H9 (cell line): ENCODE data around the gene POFUT1. TPM values are rescaled to one million over a fixed set of nuclear protein-coding genes. Genes with fewer than 3 reads are reported as not detected.

ENCODE experiments used
- DNase-seq: peaks from one replicate; pipeline ENCODE4 v3.0.0-alpha.2; 2017
- H2AFZ ChIP-seq: one replicate; pipeline ENCODE4 v1.6.1; 2013; ENCODE audit warnings: mild to moderate bottlenecking, low read length, control low read depth, moderate library complexity
- H2AK5ac ChIP-seq: 2 replicates; pipeline ENCODE4 v1.6.1; 2013; ENCODE audit warnings: low read length, control low read depth, mixed read lengths; ENCODE audit not compliant: insufficient read length
- H2BK120ac ChIP-seq: one replicate; pipeline ENCODE4 v1.6.1; 2013; ENCODE audit warnings: low read depth, mild to moderate bottlenecking, low read length, control low read depth, inconsistent platforms; ENCODE audit not compliant: poor library complexity, severe bottlenecking
- H2BK12ac ChIP-seq: 2 replicates; pipeline ENCODE4 v1.6.1; 2013; ENCODE audit warnings: low read length, control low read depth, mixed read lengths, low read depth; ENCODE audit not compliant: insufficient read length
- H2BK15ac ChIP-seq: 2 replicates; pipeline ENCODE4 v1.6.1; 2013; ENCODE audit warnings: low read depth, low read length, control low read depth
- H2BK20ac ChIP-seq: one replicate; pipeline ENCODE4 v1.6.1; 2013; ENCODE audit warnings: low read depth, mild to moderate bottlenecking, low read length, control low read depth, inconsistent platforms; ENCODE audit not compliant: poor library complexity, severe bottlenecking
- H2BK5ac ChIP-seq: 2 replicates; pipeline ENCODE4 v1.6.1; 2013; ENCODE audit warnings: low read length, control low read depth, mixed read lengths; ENCODE audit not compliant: insufficient read length
- H3K14ac ChIP-seq: 2 replicates; pipeline ENCODE4 v1.6.1; 2013; ENCODE audit warnings: low read length, control low read depth; ENCODE audit not compliant: insufficient read depth
- H3K18ac ChIP-seq: 2 replicates; pipeline ENCODE4 v1.6.1; 2013; ENCODE audit warnings: low read depth, mild to moderate bottlenecking, mixed read lengths, low read length, control low read depth; ENCODE audit not compliant: insufficient read length
- H3K23ac ChIP-seq: 2 replicates; pipeline ENCODE4 v1.6.1; 2013; ENCODE audit warnings: low read length, control low read depth, mixed read lengths, low read depth; ENCODE audit not compliant: insufficient read length
- H3K23me2 ChIP-seq: 2 replicates; pipeline ENCODE4 v1.6.1; 2013; ENCODE audit warnings: low read depth, mild to moderate bottlenecking, mixed read lengths, low read length, control low read depth; ENCODE audit not compliant: insufficient read length, poor library complexity, severe bottlenecking
- H3K27ac ChIP-seq: 2 replicates; pipeline ENCODE4 v1.5.1; 2013; ENCODE audit warnings: low read length, control low read depth, mixed read lengths, low read depth; ENCODE audit not compliant: insufficient read length
- H3K27me3 ChIP-seq: 2 replicates; pipeline ENCODE4 v1.6.1; 2013; ENCODE audit warnings: low read length, control low read depth, inconsistent platforms; ENCODE audit not compliant: insufficient read depth
- H3K4ac ChIP-seq: 2 replicates; pipeline ENCODE4 v1.6.1; 2013; ENCODE audit warnings: low read depth, mild to moderate bottlenecking, control low read depth, inconsistent platforms, low read length, moderate library complexity
- H3K4me1 ChIP-seq: 2 replicates; pipeline ENCODE4 v1.6.1; 2013; ENCODE audit warnings: low read length, control low read depth, inconsistent platforms; ENCODE audit not compliant: insufficient read depth
- H3K4me2 ChIP-seq: 2 replicates; pipeline ENCODE4 v1.6.1; 2013; ENCODE audit warnings: low read length, control low read depth, mixed read lengths; ENCODE audit not compliant: insufficient read length, insufficient read depth
- H3K56ac ChIP-seq: 2 replicates; pipeline ENCODE4 v1.6.1; 2013; ENCODE audit warnings: low read depth, mild to moderate bottlenecking, mixed read lengths, low read length, control low read depth; ENCODE audit not compliant: insufficient read length
- H3K79me1 ChIP-seq: 2 replicates; pipeline ENCODE4 v1.6.1; 2013; ENCODE audit warnings: low read depth, mild to moderate bottlenecking, moderate library complexity, low read length, control low read depth, inconsistent platforms; ENCODE audit not compliant: insufficient read depth, poor library complexity, severe bottlenecking
- H3K79me2 ChIP-seq: 2 replicates; pipeline ENCODE4 v1.6.1; 2013; ENCODE audit warnings: low read length, control low read depth, inconsistent platforms; ENCODE audit not compliant: insufficient read depth
- H3K9ac ChIP-seq: 2 replicates; pipeline ENCODE4 v1.6.1; 2013; ENCODE audit warnings: low read length, control low read depth, mixed read lengths; ENCODE audit not compliant: insufficient read length; ENCODE audit errors: extremely low read depth
- H3K9me3 ChIP-seq: one replicate; pipeline ENCODE4 v1.6.1; 2013; ENCODE audit warnings: low read depth, low read length, inconsistent platforms; ENCODE audit not compliant: control insufficient read depth
- H3T11ph ChIP-seq: one replicate; pipeline ENCODE4 v1.6.1; 2013; ENCODE audit warnings: mild to moderate bottlenecking, low read length, control low read depth, inconsistent platforms
- H4K20me1 ChIP-seq: one replicate; pipeline ENCODE4 v1.6.1; 2013; ENCODE audit not compliant: control insufficient read depth, insufficient read length, insufficient read depth
- H4K5ac ChIP-seq: 2 replicates; pipeline ENCODE4 v1.6.1; 2013; ENCODE audit warnings: low read depth, mild to moderate bottlenecking, mixed read lengths, low read length, control low read depth; ENCODE audit not compliant: insufficient read length
- H4K8ac ChIP-seq: replicated peaks from 2 replicates; pipeline ENCODE4 v1.6.1; 2013; ENCODE audit warnings: low read length, control low read depth, mixed read lengths, low read depth; ENCODE audit not compliant: insufficient read length
- H4K91ac ChIP-seq: 2 replicates; pipeline ENCODE4 v1.6.1; 2013; ENCODE audit warnings: low read depth, mild to moderate bottlenecking, moderate library complexity, mixed read lengths, low read length, control low read depth; ENCODE audit not compliant: insufficient read length
- H3K27ac Mint-ChIP-seq, 3 experiments: 2 replicates in 2 of 3; 3 replicates in 1 of 3; pipeline ENCODE4 v1.8.0; 2020 to 2021; ENCODE audit warnings: mixed read lengths in 3 of 3, mild to moderate bottlenecking in 1 of 3, moderate library complexity in 1 of 3
- H3K27me3 Mint-ChIP-seq: 2 replicates; pipeline ENCODE4 v1.8.0; 2021; ENCODE audit warnings: low read depth, mild to moderate bottlenecking, moderate library complexity, mixed read lengths
- H3K36me3 Mint-ChIP-seq, 3 experiments: 2 replicates in 2 of 3; 3 replicates in 1 of 3; pipeline ENCODE4 v1.8.0; 2020 to 2021; ENCODE audit warnings: low read depth in 3 of 3, mixed read lengths in 3 of 3; ENCODE audit not compliant: insufficient read depth in 1 of 3
- H3K4me1 Mint-ChIP-seq, 2 experiments: 2 replicates each; pipeline ENCODE4 v1.8.0; 2020; ENCODE audit warnings: mixed read lengths in 2 of 2
- H3K4me3 Mint-ChIP-seq, 2 experiments: 2 replicates in 1 of 2; 3 replicates in 1 of 2; pipeline ENCODE4 v1.8.0; 2020 to 2021; ENCODE audit warnings: mild to moderate bottlenecking in 2 of 2, mixed read lengths in 2 of 2, moderate library complexity in 1 of 2
- H3K9me3 Mint-ChIP-seq, 2 experiments: 2 replicates in 1 of 2; 3 replicates in 1 of 2; pipeline ENCODE4 v1.8.0; 2020; ENCODE audit warnings: mild to moderate bottlenecking in 2 of 2, mixed read lengths in 2 of 2, moderate library complexity in 1 of 2
- WGBS: extraction: QIAGEN DNeasy Blood & Tissue Kit; methylation state at CpG from one replicate; pipeline ENCODE4 v1.1.7; 2013; ENCODE audit warnings: missing lambda C conversion rate, low lambda C conversion rate, mixed read lengths; ENCODE audit not compliant: insufficient read length; ENCODE audit errors: extremely low coverage; 5-methylcytosine and 5-hydroxymethylcytosine counted together
- total RNA-seq: library from RNA; stranded (reverse); gene quantifications from 2 replicates; pipeline ENCODE4 v1.2.1, GENCODE V29; 2021
- TF ChIP-seq, protein P1 (sequence below): fragments of 200-600 bp; sonication (generic); conservative IDR thresholded peaks from 3 replicates; pipeline ENCODE4 v1.8.0; 2021; ENCODE audit warnings: antibody characterized with exemption, mild to moderate bottlenecking

Gene POFUT1
- total RNA-seq, 1 experiment from 2014 or later, result 41.2 TPM

DNA sequence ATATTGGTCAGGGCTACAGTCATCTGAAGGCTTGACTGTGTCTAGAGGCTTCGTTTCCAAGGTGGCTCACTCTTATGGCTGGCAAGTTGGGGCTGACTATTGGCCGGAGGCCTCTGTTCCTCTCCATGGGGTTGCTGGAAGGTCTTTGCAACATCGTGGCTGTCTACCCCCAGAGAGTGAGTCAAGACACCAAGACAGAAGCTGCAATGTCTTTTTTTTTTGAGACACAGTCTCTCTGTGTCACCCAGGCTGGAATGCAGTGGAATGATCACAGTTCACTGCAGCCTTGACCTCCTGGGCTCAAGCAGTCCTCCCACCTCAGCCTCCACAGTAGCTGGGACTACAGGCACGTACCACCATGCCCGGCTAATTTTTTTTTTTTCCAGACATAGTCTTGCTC, 40.4 kb downstream of the POFUT1 start:
- no peaks in the 10 kb centered on the region for H4K20me1 ChIP-seq
- H3K27ac ChIP-seq, result no peak overlapping the region
- H2BK120ac ChIP-seq, result no peak overlapping the region
- Mint-ChIP-seq H3K4me3 (no peak overlapping the region), H3K27ac (no peak overlapping the region; a peak in 1 of 7 replicates), H3K27me3 (peaks cover 14% of the 10 kb centered on the region), H3K4me1 (no peaks in the 10 kb centered on the region; a peak in 1 of 4 replicates), H3K36me3 (no peaks in the 10 kb centered on the region), H3K9me3 (no peaks in the 10 kb centered on the region)
- no peaks in the 10 kb centered on the region for H3K79me1 ChIP-seq
- no peak overlapping the region for H2BK15ac ChIP-seq
- H3K4ac ChIP-seq, result no peak overlapping the region
- no peak overlapping the region for H3K14ac ChIP-seq
- H3K23ac ChIP-seq, result no peak overlapping the region
- no peak for DNase-seq
- no peak overlapping the region for H2AFZ ChIP-seq
- no peak overlapping the region for H3K18ac ChIP-seq
- H4K8ac ChIP-seq, result no peak overlapping the region
- H2BK20ac ChIP-seq, result no peak overlapping the region
- no peak overlapping the region for H2BK12ac ChIP-seq
- H3T11ph ChIP-seq, result no peak overlapping the region
- H3K4me1 ChIP-seq, result no peaks in the 10 kb centered on the region
- no peak overlapping the region for H3K4me2 ChIP-seq
- no peaks in the 10 kb centered on the region for H3K79me2 ChIP-seq
- H4K5ac ChIP-seq, result no peak overlapping the region
- H2BK5ac ChIP-seq, result no peak overlapping the region
- no peak overlapping the region for H3K9ac ChIP-seq
- no peak overlapping the region for H4K91ac ChIP-seq
- WGBS, result no CpG with 5 or more reads among the region's 5 CpGs
- H2AK5ac ChIP-seq, result no peak overlapping the region
- H3K9me3 ChIP-seq, result no peaks in the 10 kb centered on the region
- no peak overlapping the region for H3K56ac ChIP-seq
- no peaks in the 10 kb centered on the region for H3K27me3 ChIP-seq
- TF ChIP-seq, protein P1, sequence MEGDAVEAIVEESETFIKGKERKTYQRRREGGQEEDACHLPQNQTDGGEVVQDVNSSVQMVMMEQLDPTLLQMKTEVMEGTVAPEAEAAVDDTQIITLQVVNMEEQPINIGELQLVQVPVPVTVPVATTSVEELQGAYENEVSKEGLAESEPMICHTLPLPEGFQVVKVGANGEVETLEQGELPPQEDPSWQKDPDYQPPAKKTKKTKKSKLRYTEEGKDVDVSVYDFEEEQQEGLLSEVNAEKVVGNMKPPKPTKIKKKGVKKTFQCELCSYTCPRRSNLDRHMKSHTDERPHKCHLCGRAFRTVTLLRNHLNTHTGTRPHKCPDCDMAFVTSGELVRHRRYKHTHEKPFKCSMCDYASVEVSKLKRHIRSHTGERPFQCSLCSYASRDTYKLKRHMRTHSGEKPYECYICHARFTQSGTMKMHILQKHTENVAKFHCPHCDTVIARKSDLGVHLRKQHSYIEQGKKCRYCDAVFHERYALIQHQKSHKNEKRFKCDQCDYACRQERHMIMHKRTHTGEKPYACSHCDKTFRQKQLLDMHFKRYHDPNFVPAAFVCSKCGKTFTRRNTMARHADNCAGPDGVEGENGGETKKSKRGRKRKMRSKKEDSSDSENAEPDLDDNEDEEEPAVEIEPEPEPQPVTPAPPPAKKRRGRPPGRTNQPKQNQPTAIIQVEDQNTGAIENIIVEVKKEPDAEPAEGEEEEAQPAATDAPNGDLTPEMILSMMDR, result no peak
- H3K23me2 ChIP-seq, result no peaks in the 10 kb centered on the region
